Epidermal melanocyte (primary cell): ENCODE data around the gene PRKAA2.

Source experiments
- DNase-seq: peaks from one replicate; pipeline ENCODE4 v3.0.0; 2011; ENCODE audit warnings: low spot score; ENCODE audit not compliant: insufficient read length

The PRKAA2 gene

DNA sequence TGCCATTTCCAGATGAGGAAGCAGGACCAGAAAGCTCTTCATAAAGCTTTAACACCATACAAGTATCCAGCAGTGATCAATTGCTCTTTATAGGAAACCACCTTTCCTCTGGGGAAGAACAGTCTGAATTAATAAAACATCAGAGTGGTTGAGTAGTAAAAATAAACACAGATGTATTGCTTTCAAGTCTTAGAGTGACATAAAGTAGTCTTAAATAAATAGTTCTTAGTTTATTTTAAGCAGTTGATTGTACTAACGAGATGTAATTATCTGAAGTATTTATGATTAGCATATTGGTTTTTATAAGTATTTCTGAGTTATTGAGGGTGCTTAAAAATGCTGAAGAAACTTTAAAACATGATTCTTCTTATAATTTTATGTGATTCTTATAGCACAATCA lies 67.0 kb downstream of the PRKAA2 start:
- no peak for DNase-seq

DNA sequence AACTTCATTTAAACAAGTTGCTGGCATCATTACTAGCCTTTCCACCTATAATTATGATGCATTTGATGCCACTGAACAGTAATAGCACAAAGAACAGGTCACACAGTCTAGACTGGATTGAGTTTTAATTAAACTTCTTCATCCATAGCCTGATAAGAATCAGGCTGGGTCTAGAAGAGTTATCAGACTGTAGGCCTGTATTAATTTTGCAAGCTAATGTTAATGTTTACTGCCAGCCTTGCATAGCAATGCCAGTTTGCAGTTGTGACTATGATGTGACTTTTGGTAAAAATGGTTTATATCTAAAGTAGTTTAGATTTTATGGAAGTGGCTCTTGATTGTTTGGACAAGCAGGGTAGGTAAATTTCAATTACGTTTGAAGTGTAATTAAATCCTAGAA lies 68.0 kb downstream of the PRKAA2 start:
- DNase-seq: no peak

- DNase-seq: no peak
These were observed 70.0 kb downstream of the PRKAA2 start for GRCh38 chr1:56715156-56715555.

- no peak for DNase-seq
These were observed 74.1 kb downstream of the PRKAA2 start for GRCh38 chr1:56719171-56719570.

DNA sequence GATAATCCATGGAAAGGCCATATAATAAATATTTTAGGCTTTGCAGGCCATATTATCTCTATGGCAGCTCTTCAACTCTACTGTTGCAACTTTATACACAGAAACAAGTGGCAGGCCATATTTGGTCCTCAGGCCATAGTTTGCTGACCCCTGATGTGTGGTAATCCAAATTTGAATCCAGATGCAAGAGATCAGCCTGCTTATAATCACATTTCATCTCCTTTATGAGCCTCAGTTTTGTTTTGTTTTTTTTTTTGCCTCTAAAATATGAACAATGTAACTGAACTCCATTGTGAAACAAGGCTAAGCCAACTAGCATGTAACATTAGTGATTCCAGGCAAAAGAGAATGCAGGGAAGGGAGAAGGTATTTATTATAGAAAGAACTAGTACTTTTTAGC lies 81.6 kb downstream of the PRKAA2 start:
- DNase-seq: no peak

- no peak for DNase-seq
These were observed 83.8 kb downstream of the PRKAA2 start for GRCh38 chr1:56728964-56729363.

DNA sequence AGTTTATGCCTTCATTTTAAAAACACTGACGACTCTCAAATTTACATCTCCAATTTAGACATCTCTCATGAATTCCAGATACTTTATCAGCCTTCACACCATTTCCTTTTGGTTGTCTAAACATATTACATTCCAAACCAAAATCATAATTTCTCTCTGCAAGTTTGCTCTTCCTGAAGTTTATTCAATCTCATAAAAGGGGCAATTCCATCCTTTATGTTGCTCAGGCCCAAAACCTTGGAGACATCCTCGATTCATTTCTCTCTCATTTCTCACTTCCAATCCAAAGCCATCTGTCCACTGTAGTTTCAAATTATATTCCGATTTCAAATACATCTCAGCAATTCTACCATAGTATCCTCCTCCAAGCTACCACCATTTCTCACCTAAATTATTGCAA lies 100.1 kb downstream of the PRKAA2 start:
- DNase-seq: no peak

- DNase-seq: no peak
These were observed 109.8 kb downstream of the PRKAA2 start for GRCh38 chr1:56754708-56755479.

DNA sequence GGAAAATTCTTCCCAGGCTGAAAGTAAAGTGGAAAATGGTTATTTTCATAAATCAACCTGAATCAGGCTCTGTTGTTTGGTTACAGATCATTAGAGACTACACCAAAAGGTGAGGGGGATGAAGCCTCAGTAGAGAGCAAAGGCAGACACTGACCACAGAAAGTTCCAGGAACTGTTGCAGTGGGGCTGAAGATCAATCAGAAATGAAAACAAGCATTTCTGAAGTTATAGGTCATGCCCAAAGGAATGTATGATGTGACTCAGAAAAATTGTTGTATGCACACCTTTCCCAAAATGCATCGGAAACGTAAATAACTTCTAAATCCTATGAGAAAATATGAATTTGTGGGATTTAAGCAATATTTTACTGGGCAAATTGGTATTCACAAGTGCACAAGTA lies 110.8 kb downstream of the PRKAA2 start:
- DNase-seq: no peak

DNA sequence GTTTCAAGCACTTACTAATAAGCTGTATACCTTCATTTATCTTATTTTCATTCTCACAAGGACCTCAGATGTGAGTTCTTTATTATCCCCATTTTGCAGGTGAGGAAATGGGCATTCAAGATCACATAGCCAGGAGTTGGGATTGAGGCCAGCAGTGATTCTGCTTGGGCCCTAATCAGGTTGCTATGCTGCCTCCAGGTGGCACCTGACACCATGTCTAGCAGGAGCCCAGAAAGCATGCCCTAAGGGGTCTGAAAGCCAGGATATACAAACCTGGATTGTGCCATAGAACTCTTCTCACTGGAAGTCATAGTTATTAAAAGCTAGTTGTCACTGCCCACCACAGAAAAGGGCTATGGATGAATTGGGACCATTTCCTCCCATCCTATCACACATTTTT lies 113.0 kb downstream of the PRKAA2 start:
- no peak for DNase-seq

GRCh38 chr1:56758794-56759193 lies 113.7 kb downstream of the PRKAA2 start:
- DNase-seq: no peak
